CD4-positive, CD25-positive, alpha-beta regulatory T cell (primary cell): Measurements from ENCODE around the gene CCND1. TPM values are rescaled to one million over a fixed set of nuclear protein-coding genes. Genes with fewer than 3 reads are reported as not detected.
"Not testable (repeated sequence)": the region's sequence is repeated elsewhere in the genome, so short reads cannot be mapped to it uniquely, and the experiment has no call there.

ENCODE experiments used
- ATAC-seq, 2 donors: fragments of 150-1000 bp; cut with Tn5 transposase; one replicate each; pipeline ENCODE4 v1.10.0; 2021; ENCODE audit warnings: low read depth in 2 of 2, moderate number of reproducible peaks in 2 of 2, moderate library complexity in 1 of 2
- DNase-seq, 3 donors: peaks; one replicate each; pipeline versions ENCODE4 v3.0.0 to v3.0.0-alpha.2; 2012 to 2022; ENCODE audit warnings: mixed read lengths in 1 of 3
- H3K27ac ChIP-seq: one replicate; pipeline ENCODE4 v1.7.0; 2013; ENCODE audit warnings: mild to moderate bottlenecking, low read length; ENCODE audit not compliant: insufficient read depth, poor library complexity, severe bottlenecking
- H3K27me3 ChIP-seq: one replicate; pipeline ENCODE4 v1.7.0; 2013; ENCODE audit warnings: low read length; ENCODE audit not compliant: control insufficient read depth, insufficient read depth
- H3K36me3 ChIP-seq: one replicate; pipeline ENCODE4 v1.7.0; 2013; ENCODE audit warnings: mild to moderate bottlenecking, low read length, moderate library complexity; ENCODE audit not compliant: control insufficient read depth, insufficient read depth
- H3K4me1 ChIP-seq: 2 replicates; pipeline ENCODE4 v1.7.0; 2013; ENCODE audit warnings: mild to moderate bottlenecking, low read length; ENCODE audit not compliant: insufficient read depth, control insufficient read depth, poor library complexity, severe bottlenecking
- H3K4me3 ChIP-seq: one replicate; pipeline ENCODE4 v1.7.0; 2013; ENCODE audit warnings: low read depth, mild to moderate bottlenecking, low read length, moderate library complexity
- H3K9me3 ChIP-seq, 2 experiments: 1 replicate in 1 of 2; 2 replicates in 1 of 2; pipeline ENCODE4 v1.7.0; 2013; ENCODE audit warnings: low read length in 2 of 2, mild to moderate bottlenecking in 1 of 2, moderate library complexity in 1 of 2; ENCODE audit not compliant: control insufficient read depth in 2 of 2
- H3K27ac Mint-ChIP-seq, 3 donors: one replicate each; pipeline ENCODE4 v1.8.0; 2020 to 2022; ENCODE audit warnings: mild to moderate bottlenecking in 3 of 3, mixed read lengths in 3 of 3, moderate library complexity in 2 of 3
- H3K27me3 Mint-ChIP-seq: one replicate; pipeline ENCODE4 v1.8.0; 2022; ENCODE audit warnings: mild to moderate bottlenecking, mixed read lengths
- H3K36me3 Mint-ChIP-seq: one replicate; pipeline ENCODE4 v1.8.0; 2020; ENCODE audit warnings: mixed read lengths
- H3K4me1 Mint-ChIP-seq, 4 donors: one replicate each; pipeline ENCODE4 v1.8.0; 2020 to 2022; ENCODE audit warnings: mixed read lengths in 4 of 4, mild to moderate bottlenecking in 1 of 4
- H3K4me3 Mint-ChIP-seq, 4 donors: one replicate each; pipeline ENCODE4 v1.8.0; 2020 to 2022; ENCODE audit warnings: mild to moderate bottlenecking in 4 of 4, mixed read lengths in 4 of 4, moderate library complexity in 3 of 4
- H3K9me3 Mint-ChIP-seq, 7 donors: one replicate each; pipeline ENCODE4 v1.8.0; 2020 to 2022; ENCODE audit warnings: mixed read lengths in 7 of 7, mild to moderate bottlenecking in 3 of 7, moderate library complexity in 2 of 7
- polyA plus RNA-seq, 4 donors: library from polyadenylated mRNA; unstranded; fragments of 300-500 nt; fragmentation: Illumina TruSeq; gene quantifications; one replicate each; pipeline ENCODE4 v1.2.3, GENCODE V29; 2021
- total RNA-seq: library from RNA; stranded (reverse); gene quantifications from one replicate; pipeline ENCODE4 v1.2.3, GENCODE V29; 2022

CCND1 gene
- total and polyA plus RNA-seq, 5 donors from 2014 or later = 0.17 to 3.6 (median 0.65) TPM; not detected in 2

- H3K27me3 ChIP-seq = no peaks in the 10 kb centered on the region
- no peaks in the 10 kb centered on the region for H3K9me3 ChIP-seq
- Mint-ChIP-seq H3K36me3 (no peaks in the 10 kb centered on the region), H3K4me3 (no peak overlapping the region), H3K27ac (no peak overlapping the region), H3K4me1 (no peaks in the 10 kb centered on the region), H3K27me3 (peaks cover 24% of the 10 kb centered on the region), H3K9me3 (peaks cover 0 to 2% (median 0%) of the 10 kb centered on the region in 7 donors)
- no peaks in the 10 kb centered on the region for H3K36me3 ChIP-seq
- no peak overlapping the region for H3K27ac ChIP-seq
- H3K4me3 ChIP-seq = no peak overlapping the region
- ATAC-seq (no peak), DNase-seq (no peak)
- no peaks in the 10 kb centered on the region for H3K4me1 ChIP-seq
These were observed 20.2 kb upstream of the CCND1 start for GRCh38 chr11:69620683-69621290.

GRCh38 chr11:69622097-69622681 is 18.8 kb upstream of the CCND1 start:
- H3K36me3 ChIP-seq, H3K9me3 ChIP-seq, H3K27ac ChIP-seq, H3K27ac Mint-ChIP-seq, H3K36me3 Mint-ChIP-seq, H3K4me3 ChIP-seq, H3K9me3 Mint-ChIP-seq, ATAC-seq, H3K27me3 ChIP-seq, H3K4me3 Mint-ChIP-seq, H3K4me1 ChIP-seq, DNase-seq, H3K4me1 Mint-ChIP-seq: not testable (repeated sequence)
- peaks cover 33% of the 10 kb centered on the region for H3K27me3 Mint-ChIP-seq

- H3K36me3 ChIP-seq = no peaks in the 10 kb centered on the region
- Mint-ChIP-seq H3K27ac (no peak overlapping the region), H3K4me1 (no peaks in the 10 kb centered on the region), H3K27me3 (peaks cover 28% of the 10 kb centered on the region), H3K9me3 (peaks cover 0 to 2% (median 0%) of the 10 kb centered on the region in 7 donors), H3K36me3 (no peaks in the 10 kb centered on the region), H3K4me3 (no peak overlapping the region)
- DNase-seq (no peak), ATAC-seq (no peak)
- no peak overlapping the region for H3K27ac ChIP-seq
- no peaks in the 10 kb centered on the region for H3K9me3 ChIP-seq
- H3K27me3 ChIP-seq = no peaks in the 10 kb centered on the region
- H3K4me3 ChIP-seq = no peak overlapping the region
- H3K4me1 ChIP-seq = no peaks in the 10 kb centered on the region
These were observed 16.7 kb upstream of the CCND1 start for GRCh38 chr11:69624293-69624692.

GRCh38 chr11:69625476-69625875 is 15.5 kb upstream of the CCND1 start:
- no peak overlapping the region for H3K4me3 Mint-ChIP-seq
- ATAC-seq = no peak
- H3K4me3 ChIP-seq = no peak overlapping the region
- no peaks in the 10 kb centered on the region for H3K36me3 ChIP-seq
- H3K36me3 Mint-ChIP-seq = no peaks in the 10 kb centered on the region
- peaks cover 25% of the 10 kb centered on the region for H3K27me3 Mint-ChIP-seq
- no peaks in the 10 kb centered on the region for H3K4me1 Mint-ChIP-seq
- H3K27ac Mint-ChIP-seq = no peak overlapping the region
- peaks cover 0 to 4% (median 1%) of the 10 kb centered on the region in 7 donors for H3K9me3 Mint-ChIP-seq
- no peak overlapping the region for H3K27ac ChIP-seq
- peaks cover 0 to 4% of the 10 kb centered on the region in 2 experiments for H3K9me3 ChIP-seq
- DNase-seq = no peak
- H3K27me3 ChIP-seq = no peaks in the 10 kb centered on the region
- no peaks in the 10 kb centered on the region for H3K4me1 ChIP-seq

- ATAC-seq (no peak), DNase-seq (no peak)
- Mint-ChIP-seq H3K27ac (no peak overlapping the region), H3K9me3 (peaks cover 0 to 4% (median 1%) of the 10 kb centered on the region in 7 donors), H3K36me3 (no peaks in the 10 kb centered on the region), H3K4me3 (no peak overlapping the region), H3K4me1 (no peaks in the 10 kb centered on the region), H3K27me3 (peaks cover 34% of the 10 kb centered on the region)
- Histone ChIP-seq H3K27me3 (no peaks in the 10 kb centered on the region), H3K36me3 (no peaks in the 10 kb centered on the region), H3K4me1 (no peaks in the 10 kb centered on the region), H3K9me3 (peaks cover 0 to 4% of the 10 kb centered on the region in 2 experiments), H3K27ac (no peak overlapping the region), H3K4me3 (no peak overlapping the region)
These were observed 13.4 kb upstream of the CCND1 start for GRCh38 chr11:69627551-69627950.

GRCh38 chr11:69630017-69630416 is 10.9 kb upstream of the CCND1 start:
- Mint-ChIP-seq H3K4me3 (no peak overlapping the region), H3K36me3 (no peaks in the 10 kb centered on the region), H3K4me1 (no peaks in the 10 kb centered on the region), H3K9me3 (peaks cover 0 to 5% (median 1%) of the 10 kb centered on the region in 7 donors), H3K27me3 (peaks cover 36% of the 10 kb centered on the region), H3K27ac (no peak overlapping the region)
- no peak for DNase-seq
- Histone ChIP-seq H3K36me3 (no peaks in the 10 kb centered on the region), H3K9me3 (peaks cover 0 to 4% of the 10 kb centered on the region in 2 experiments), H3K27ac (no peak overlapping the region), H3K4me3 (no peak overlapping the region), H3K27me3 (peaks cover 5% of the 10 kb centered on the region), H3K4me1 (no peaks in the 10 kb centered on the region)
- ATAC-seq = no peak

GRCh38 chr11:69630424-69630823 is 10.5 kb upstream of the CCND1 start:
- H3K4me1 ChIP-seq = no peaks in the 10 kb centered on the region
- no peak overlapping the region for H3K4me3 Mint-ChIP-seq
- ATAC-seq = no peak
- H3K9me3 Mint-ChIP-seq = peaks cover 0 to 5% (median 1%) of the 10 kb centered on the region in 7 donors
- H3K4me1 Mint-ChIP-seq = no peaks in the 10 kb centered on the region
- no peak overlapping the region for H3K4me3 ChIP-seq
- peaks cover 0 to 4% of the 10 kb centered on the region in 2 experiments for H3K9me3 ChIP-seq
- H3K27me3 ChIP-seq = peaks cover 8% of the 10 kb centered on the region
- H3K27ac Mint-ChIP-seq = no peak overlapping the region
- H3K27me3 Mint-ChIP-seq = peaks cover 35% of the 10 kb centered on the region
- no peaks in the 10 kb centered on the region for H3K36me3 Mint-ChIP-seq
- no peaks in the 10 kb centered on the region for H3K36me3 ChIP-seq
- DNase-seq = no peak
- no peak overlapping the region for H3K27ac ChIP-seq

- ATAC-seq = no peak
- DNase-seq = no peak
- no peaks in the 10 kb centered on the region for H3K36me3 ChIP-seq
These were observed 8.1 kb upstream of the CCND1 start for GRCh38 chr11:69632900-69633299.

More at GRCh38 chr11:69632900-69633299, 8.1 kb upstream of the CCND1 start:
- Mint-ChIP-seq H3K9me3 (peaks cover 0 to 6% (median 1%) of the 10 kb centered on the region in 7 donors), H3K36me3 (no peaks in the 10 kb centered on the region), H3K27ac (no peak overlapping the region), H3K4me3 (no peak overlapping the region), H3K4me1 (peaks cover 0 to 12% (median 0%) of the 10 kb centered on the region in 4 donors), H3K27me3 (peaks cover 44% of the 10 kb centered on the region)
- H3K27me3 ChIP-seq = peaks cover 15% of the 10 kb centered on the region
- no peak overlapping the region for H3K27ac ChIP-seq
- peaks cover 9% of the 10 kb centered on the region for H3K4me1 ChIP-seq
- no peak overlapping the region for H3K4me3 ChIP-seq
- H3K9me3 ChIP-seq = peaks cover 0 to 4% of the 10 kb centered on the region in 2 experiments
